ENCODE measurements around the gene SHBG.
"Not testable (repeated sequence)": the region's sequence is repeated elsewhere in the genome, so short reads cannot be mapped to it uniquely, and the experiment has no call there.

The SHBG gene

GRCh38 chr17:7592422-7593021 is 37.4 kb upstream of the SHBG start:
- no peak overlapping the region for H3K4me3 Mint-ChIP-seq
- H3K27ac Mint-ChIP-seq: no peak overlapping the region
- H3K4me1 Mint-ChIP-seq: no peaks in the 10 kb centered on the region
- H3K36me3 Mint-ChIP-seq (ENCODE audit: low read depth): peaks cover 44% of the 10 kb centered on the region
- no peak for ATAC-seq
- no peak for DNase-seq
- H3K9me3 Mint-ChIP-seq: no peaks in the 10 kb centered on the region
- no peaks in the 10 kb centered on the region for H3K27me3 Mint-ChIP-seq

- H3K9me3 Mint-ChIP-seq: no peaks in the 10 kb centered on the region
- peaks cover 45% of the 10 kb centered on the region for H3K36me3 Mint-ChIP-seq (ENCODE audit: low read depth)
- ATAC-seq: no peak
- H3K4me1 Mint-ChIP-seq: no peaks in the 10 kb centered on the region
- no peak for DNase-seq
- peak overlapping the region; percentile 15 for H3K27ac Mint-ChIP-seq
- no peaks in the 10 kb centered on the region for H3K27me3 Mint-ChIP-seq
- no peak overlapping the region for H3K4me3 Mint-ChIP-seq
These were observed 36.6 kb upstream of the SHBG start for GRCh38 chr17:7593296-7593695.

GRCh38 chr17:7597561-7597960 is 32.4 kb upstream of the SHBG start:
- not testable (repeated sequence) for H3K9me3 Mint-ChIP-seq, H3K27ac Mint-ChIP-seq, ATAC-seq, H3K4me3 Mint-ChIP-seq, DNase-seq, H3K4me1 Mint-ChIP-seq, H3K27me3 Mint-ChIP-seq
- peaks cover 53% of the 10 kb centered on the region for H3K36me3 Mint-ChIP-seq (ENCODE audit: low read depth)

GRCh38 chr17:7606280-7606679 is 23.7 kb upstream of the SHBG start:
- Mint-ChIP-seq H3K4me3 (no peak overlapping the region), H3K36me3 (ENCODE audit: low read depth) (peaks cover 36% of the 10 kb centered on the region), H3K4me1 (peaks cover 14% of the 10 kb centered on the region), H3K27me3 (no peaks in the 10 kb centered on the region), H3K9me3 (no peaks in the 10 kb centered on the region), H3K27ac (peak overlapping the region; percentile 47)
- no peak for ATAC-seq
- no peak for DNase-seq

- Mint-ChIP-seq H3K27me3 (peaks cover 1% of the 10 kb centered on the region), H3K4me3 (no peak overlapping the region), H3K27ac (no peak overlapping the region), H3K4me1 (peaks cover 46% of the 10 kb centered on the region), H3K9me3 (no peaks in the 10 kb centered on the region), H3K36me3 (ENCODE audit: low read depth) (peaks cover 26% of the 10 kb centered on the region)
- no peak for DNase-seq
- ATAC-seq: no peak
These were observed 19.3 kb upstream of the SHBG start for GRCh38 chr17:7610641-7611040.

GRCh38 chr17:7611635-7612293 is 18.2 kb upstream of the SHBG start:
- H3K36me3 Mint-ChIP-seq (ENCODE audit: low read depth): peaks cover 21% of the 10 kb centered on the region
- peak overlapping the region; percentile 30 for H3K4me3 Mint-ChIP-seq
- no peaks in the 10 kb centered on the region for H3K9me3 Mint-ChIP-seq
- H3K27me3 Mint-ChIP-seq: peaks cover 1% of the 10 kb centered on the region
- peaks cover 43% of the 10 kb centered on the region for H3K4me1 Mint-ChIP-seq
- ATAC-seq: no peak
- H3K27ac Mint-ChIP-seq: no peak overlapping the region
- no peak for DNase-seq

GRCh38 chr17:7612294-7612640 is 17.7 kb upstream of the SHBG start:
- DNase-seq: no peak
- peak overlapping the region; percentile 30 for H3K4me3 Mint-ChIP-seq
- peaks cover 43% of the 10 kb centered on the region for H3K4me1 Mint-ChIP-seq
- H3K27ac Mint-ChIP-seq: no peak overlapping the region
- no peak for ATAC-seq
- H3K27me3 Mint-ChIP-seq: peaks cover 1% of the 10 kb centered on the region
- no peaks in the 10 kb centered on the region for H3K9me3 Mint-ChIP-seq
- H3K36me3 Mint-ChIP-seq (ENCODE audit: low read depth): peaks cover 21% of the 10 kb centered on the region

GRCh38 chr17:7613769-7614424 is 16.0 kb upstream of the SHBG start:
- no peak for ATAC-seq
- Mint-ChIP-seq H3K27ac (peak overlapping the region; percentile 80), H3K4me1 (peaks cover 41% of the 10 kb centered on the region), H3K4me3 (peak overlapping the region; percentile 89), H3K36me3 (ENCODE audit: low read depth) (peaks cover 21% of the 10 kb centered on the region), H3K9me3 (no peaks in the 10 kb centered on the region), H3K27me3 (peaks cover 1% of the 10 kb centered on the region)
- no peak for DNase-seq

- peak; percentile 94 for ATAC-seq
- H3K27me3 Mint-ChIP-seq: peaks cover 1% of the 10 kb centered on the region
- H3K27ac Mint-ChIP-seq: peak within 1 kb of the TSS; percentile 95
- peaks cover 17% of the 10 kb centered on the region for H3K36me3 Mint-ChIP-seq (ENCODE audit: low read depth)
- DNase-seq: peak; percentile 99
- H3K9me3 Mint-ChIP-seq: no peaks in the 10 kb centered on the region
- H3K4me1 Mint-ChIP-seq: peaks cover 38% of the 10 kb centered on the region
- H3K4me3 Mint-ChIP-seq: peak within 1 kb of the TSS; percentile 89
These were observed 15.3 kb upstream of the SHBG start, which contains the start of gene FXR2 for GRCh38 chr17:7614425-7615264. TSS of gene FXR2 (minus strand) at chr17:7614897. CDS start at chr17:7614532, 365 bp downstream.

- no peaks in the 10 kb centered on the region for H3K9me3 Mint-ChIP-seq
- H3K4me1 Mint-ChIP-seq: peaks cover 38% of the 10 kb centered on the region
- DNase-seq (no peak), ATAC-seq (no peak)
- H3K27me3 Mint-ChIP-seq: peaks cover 1% of the 10 kb centered on the region
- peak overlapping the region; percentile 89 for H3K4me3 Mint-ChIP-seq
- H3K27ac Mint-ChIP-seq: peak overlapping the region; percentile 95
- H3K36me3 Mint-ChIP-seq (ENCODE audit: low read depth): peaks cover 17% of the 10 kb centered on the region
These were observed 14.6 kb upstream of the SHBG start for GRCh38 chr17:7615265-7615747.

GRCh38 chr17:7618608-7619007 is 11.3 kb upstream of the SHBG start:
- peaks cover 10% of the 10 kb centered on the region for H3K4me1 Mint-ChIP-seq
- ATAC-seq (no peak), DNase-seq (no peak)
- H3K27ac Mint-ChIP-seq: no peak overlapping the region
- H3K4me3 Mint-ChIP-seq: no peak overlapping the region
- peaks cover 1% of the 10 kb centered on the region for H3K27me3 Mint-ChIP-seq
- no peaks in the 10 kb centered on the region for H3K36me3 Mint-ChIP-seq (ENCODE audit: low read depth)
- H3K9me3 Mint-ChIP-seq: no peaks in the 10 kb centered on the region

GRCh38 chr17:7620835-7621234 is 9.1 kb upstream of the SHBG start:
- no peaks in the 10 kb centered on the region for H3K9me3 Mint-ChIP-seq
- no peaks in the 10 kb centered on the region for H3K36me3 Mint-ChIP-seq (ENCODE audit: low read depth)
- H3K4me3 Mint-ChIP-seq: no peak overlapping the region
- no peak overlapping the region for H3K27ac Mint-ChIP-seq
- DNase-seq: no peak
- no peak for ATAC-seq
- H3K27me3 Mint-ChIP-seq: no peaks in the 10 kb centered on the region
- no peaks in the 10 kb centered on the region for H3K4me1 Mint-ChIP-seq

- no peak for DNase-seq
- no peaks in the 10 kb centered on the region for H3K36me3 Mint-ChIP-seq (ENCODE audit: low read depth)
- H3K27me3 Mint-ChIP-seq: no peaks in the 10 kb centered on the region
- ATAC-seq: no peak
- H3K27ac Mint-ChIP-seq: no peak overlapping the region
- no peak overlapping the region for H3K4me3 Mint-ChIP-seq
- no peaks in the 10 kb centered on the region for H3K9me3 Mint-ChIP-seq
- peaks cover 14% of the 10 kb centered on the region for H3K4me1 Mint-ChIP-seq
These were observed 6.3 kb upstream of the SHBG start for GRCh38 chr17:7623661-7624060.

GRCh38 chr17:7625749-7626148 is 4.2 kb upstream of the SHBG start:
- not testable (repeated sequence) for ATAC-seq; DNase-seq; H3K36me3 Mint-ChIP-seq (ENCODE audit: low read depth); H3K4me3 Mint-ChIP-seq; H3K9me3 Mint-ChIP-seq; H3K27me3 Mint-ChIP-seq; H3K27ac Mint-ChIP-seq
- peaks cover 14% of the 10 kb centered on the region for H3K4me1 Mint-ChIP-seq

Data from activated naive CD8-positive, alpha-beta T cell treated with anti-CD3 and anti-CD28 coated beads, Interleukin-2, amount 50 U/mL, for 24 hours (primary cell).